GM12892 (cell line): ENCODE data around the gene ANKRD33.

Experiments
- POLR2A ChIP-seq: IDR thresholded peaks from 2 replicates; pipeline ENCODE4 v1.6.1; 2011; ENCODE audit warnings: low read depth, low read length, control low read depth
- POLR2AphosphoS5 ChIP-seq: IDR thresholded peaks from 2 replicates; pipeline ENCODE4 v1.6.1; 2011; ENCODE audit warnings: low read depth, low read length, control low read depth
- TAF1 ChIP-seq: IDR thresholded peaks from 2 replicates; pipeline ENCODE4 v1.6.1; 2011; ENCODE audit warnings: low read depth, mild to moderate bottlenecking, control low read depth, low read length, borderline replicate concordance

GRCh38 chr12:51844854-51845253 lies 43.0 kb upstream of the ANKRD33 start:
- no peak for TF ChIP-seq POLR2A
- no peak for TF ChIP-seq TAF1
- no peak for TF ChIP-seq POLR2AphosphoS5
